KMS-11 (cell line): ENCODE results near the gene ADARB1.

ENCODE experiments used
- H2AFZ ChIP-seq: fragments of 200-600 bp; sonication (generic); 2 replicates; pipeline ENCODE4 v1.6.1; 2016; ENCODE audit warnings: antibody characterized with exemption, mixed run types, low read depth
- H3K27ac ChIP-seq: fragments of 200-600 bp; sonication (generic); 2 replicates; pipeline ENCODE4 v1.6.1; 2016; ENCODE audit warnings: mild to moderate bottlenecking, mixed run types
- H3K27me3 ChIP-seq: fragments of 200-600 bp; sonication (generic); 2 replicates; pipeline ENCODE4 v1.6.1; 2017; ENCODE audit warnings: mild to moderate bottlenecking, low read depth, mixed run types, moderate library complexity; ENCODE audit not compliant: insufficient read depth
- H3K36me3 ChIP-seq: fragments of 200-600 bp; sonication (generic); 2 replicates; pipeline ENCODE4 v1.6.1; 2017; ENCODE audit warnings: mild to moderate bottlenecking, mixed run types; ENCODE audit not compliant: insufficient read depth
- H3K4me1 ChIP-seq: fragments of 200-600 bp; sonication (generic); 2 replicates; pipeline ENCODE4 v1.6.1; 2016; ENCODE audit warnings: mild to moderate bottlenecking, low read depth, mixed run types; ENCODE audit not compliant: poor library complexity, severe bottlenecking
- H3K4me2 ChIP-seq: fragments of 200-600 bp; sonication (generic); 2 replicates; pipeline ENCODE4 v1.7.0; 2016; ENCODE audit warnings: mild to moderate bottlenecking, mixed run types
- H3K4me3 ChIP-seq: fragments of 200-600 bp; sonication (generic); IDR thresholded peaks from 2 replicates; pipeline ENCODE4 v1.6.1; 2017; ENCODE audit warnings: low read depth, low read length, mixed read lengths; ENCODE audit not compliant: insufficient read depth
- H3K79me2 ChIP-seq: fragments of 200-600 bp; sonication (generic); 2 replicates; pipeline ENCODE4 v1.6.1; 2016; ENCODE audit warnings: low read depth, mixed run types; ENCODE audit not compliant: insufficient read depth
- H3K9ac ChIP-seq: fragments of 200-600 bp; sonication (generic); 2 replicates; pipeline ENCODE4 v1.6.1; 2016; ENCODE audit warnings: mild to moderate bottlenecking, mixed run types
- H4K20me1 ChIP-seq: fragments of 200-600 bp; sonication (generic); 2 replicates; pipeline ENCODE4 v1.6.1; 2016; ENCODE audit warnings: mild to moderate bottlenecking, mixed run types; ENCODE audit not compliant: insufficient read depth
- TF ChIP-seq, protein P1 (sequence below): fragments of 200-600 bp; sonication (generic); conservative IDR thresholded peaks from 2 replicates; pipeline ENCODE4 v1.6.1; 2017; ENCODE audit warnings: low read depth, mild to moderate bottlenecking, antibody characterized with exemption, low read length, moderate library complexity, mixed read lengths

ADARB1 gene

DNA sequence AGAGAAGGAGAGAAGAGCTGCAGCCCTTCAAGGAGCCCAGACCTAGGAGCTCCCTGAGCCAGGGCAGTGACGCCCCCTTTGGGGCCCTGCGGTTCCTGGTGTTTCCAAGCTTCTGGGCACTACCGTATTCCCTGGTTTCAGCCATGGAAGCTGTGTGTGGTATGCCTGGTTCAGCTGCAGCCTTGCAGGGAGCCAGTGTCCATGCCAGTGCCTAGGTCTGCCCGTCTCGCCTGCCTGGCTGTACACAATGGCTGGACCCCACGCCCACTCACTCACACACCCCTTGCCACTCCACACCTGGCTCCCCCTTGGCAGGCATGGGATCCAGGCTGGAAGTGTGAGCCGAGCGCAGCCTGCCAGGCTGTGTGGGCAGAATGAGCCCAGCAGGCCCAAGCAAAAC is 87.7 kb downstream of the ADARB1 start:
- TF ChIP-seq, protein P1, sequence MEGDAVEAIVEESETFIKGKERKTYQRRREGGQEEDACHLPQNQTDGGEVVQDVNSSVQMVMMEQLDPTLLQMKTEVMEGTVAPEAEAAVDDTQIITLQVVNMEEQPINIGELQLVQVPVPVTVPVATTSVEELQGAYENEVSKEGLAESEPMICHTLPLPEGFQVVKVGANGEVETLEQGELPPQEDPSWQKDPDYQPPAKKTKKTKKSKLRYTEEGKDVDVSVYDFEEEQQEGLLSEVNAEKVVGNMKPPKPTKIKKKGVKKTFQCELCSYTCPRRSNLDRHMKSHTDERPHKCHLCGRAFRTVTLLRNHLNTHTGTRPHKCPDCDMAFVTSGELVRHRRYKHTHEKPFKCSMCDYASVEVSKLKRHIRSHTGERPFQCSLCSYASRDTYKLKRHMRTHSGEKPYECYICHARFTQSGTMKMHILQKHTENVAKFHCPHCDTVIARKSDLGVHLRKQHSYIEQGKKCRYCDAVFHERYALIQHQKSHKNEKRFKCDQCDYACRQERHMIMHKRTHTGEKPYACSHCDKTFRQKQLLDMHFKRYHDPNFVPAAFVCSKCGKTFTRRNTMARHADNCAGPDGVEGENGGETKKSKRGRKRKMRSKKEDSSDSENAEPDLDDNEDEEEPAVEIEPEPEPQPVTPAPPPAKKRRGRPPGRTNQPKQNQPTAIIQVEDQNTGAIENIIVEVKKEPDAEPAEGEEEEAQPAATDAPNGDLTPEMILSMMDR = no peak

DNA sequence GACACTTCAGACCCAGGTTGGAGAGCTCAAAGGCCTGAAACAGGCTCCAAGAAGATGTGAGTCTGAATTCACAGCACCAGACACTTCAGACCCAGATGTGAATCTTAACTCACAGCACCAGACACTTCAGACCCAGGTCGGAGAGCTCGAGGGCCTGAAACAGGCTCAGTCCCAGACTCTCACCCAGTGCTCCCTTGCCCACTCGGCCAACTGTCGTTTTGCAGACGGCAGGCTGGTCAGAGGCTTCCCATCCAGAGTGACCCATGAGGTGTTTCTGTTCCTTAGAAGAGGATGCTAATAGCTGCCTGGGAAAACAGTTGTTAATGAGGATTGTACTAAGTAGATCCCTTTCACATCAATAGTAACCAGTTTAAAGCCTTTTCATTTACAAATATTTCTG is 88.4 kb downstream of the ADARB1 start:
- TF ChIP-seq, protein P1 = no peak
- Histone ChIP-seq H2AFZ (no peak overlapping the region), H3K36me3 (no peaks in the 10 kb centered on the region), H3K79me2 (no peaks in the 10 kb centered on the region), H4K20me1 (no peaks in the 10 kb centered on the region), H3K4me3 (no peak overlapping the region), H3K9ac (no peak overlapping the region), H3K27ac (no peak overlapping the region), H3K4me1 (no peaks in the 10 kb centered on the region), H3K27me3 (no peaks in the 10 kb centered on the region), H3K4me2 (no peak overlapping the region)

More for the DNA sequence above, 87.7 kb downstream of the ADARB1 start:
- Histone ChIP-seq H2AFZ (no peak overlapping the region), H3K27me3 (no peaks in the 10 kb centered on the region), H3K4me3 (no peak overlapping the region), H3K4me2 (no peak overlapping the region), H4K20me1 (no peaks in the 10 kb centered on the region), H3K36me3 (no peaks in the 10 kb centered on the region), H3K79me2 (no peaks in the 10 kb centered on the region), H3K27ac (no peak overlapping the region), H3K4me1 (no peaks in the 10 kb centered on the region), H3K9ac (no peak overlapping the region)

GRCh38 chr21:45163413-45164123 is 89.2 kb downstream of the ADARB1 start:
- TF ChIP-seq, protein P1 = no peak
- no peaks in the 10 kb centered on the region for H3K27me3 ChIP-seq
- H4K20me1 ChIP-seq = no peaks in the 10 kb centered on the region
- no peaks in the 10 kb centered on the region for H3K36me3 ChIP-seq
- H2AFZ ChIP-seq = no peak overlapping the region
- H3K79me2 ChIP-seq = no peaks in the 10 kb centered on the region
- no peak overlapping the region for H3K4me3 ChIP-seq
- no peak overlapping the region for H3K27ac ChIP-seq
- H3K4me1 ChIP-seq = no peaks in the 10 kb centered on the region
- no peak overlapping the region for H3K4me2 ChIP-seq
- no peak overlapping the region for H3K9ac ChIP-seq

DNA sequence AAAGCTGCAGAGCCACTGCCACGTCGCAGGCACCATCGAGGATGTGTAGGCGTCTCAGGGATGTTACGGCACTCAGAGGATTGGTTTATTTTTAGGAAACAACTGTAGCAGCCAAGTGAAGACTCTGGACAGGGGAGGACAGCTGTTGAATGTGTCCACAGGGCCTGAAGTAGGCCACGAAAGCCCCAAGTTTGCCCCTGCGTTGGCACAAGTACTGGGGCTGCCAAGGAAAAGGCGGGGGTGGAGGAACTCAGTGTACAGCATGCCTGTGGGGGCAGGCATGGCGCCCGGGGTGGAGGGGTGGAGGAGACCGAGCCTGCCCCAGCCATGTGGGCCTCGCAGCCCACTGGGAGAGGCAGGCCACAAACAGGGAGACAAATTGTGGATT is 89.7 kb downstream of the ADARB1 start:
- Histone ChIP-seq H3K36me3 (no peaks in the 10 kb centered on the region), H3K4me1 (no peaks in the 10 kb centered on the region), H3K4me3 (no peak overlapping the region), H3K4me2 (no peak overlapping the region), H3K27ac (no peak overlapping the region), H3K27me3 (no peaks in the 10 kb centered on the region), H2AFZ (no peak overlapping the region), H3K79me2 (no peaks in the 10 kb centered on the region), H3K9ac (no peak overlapping the region), H4K20me1 (no peaks in the 10 kb centered on the region)
- TF ChIP-seq, protein P1 = no peak
